ENCODE measurements around the gene RACK1. TPM values are rescaled to one million over a fixed set of nuclear protein-coding genes. Genes with fewer than 3 reads are reported as not detected.

RACK1 gene
- total and polyA plus RNA-seq, 2 of the 4 experiments (the other 2 are of a cell fraction): 4,263 to 9,350 TPM

DNA sequence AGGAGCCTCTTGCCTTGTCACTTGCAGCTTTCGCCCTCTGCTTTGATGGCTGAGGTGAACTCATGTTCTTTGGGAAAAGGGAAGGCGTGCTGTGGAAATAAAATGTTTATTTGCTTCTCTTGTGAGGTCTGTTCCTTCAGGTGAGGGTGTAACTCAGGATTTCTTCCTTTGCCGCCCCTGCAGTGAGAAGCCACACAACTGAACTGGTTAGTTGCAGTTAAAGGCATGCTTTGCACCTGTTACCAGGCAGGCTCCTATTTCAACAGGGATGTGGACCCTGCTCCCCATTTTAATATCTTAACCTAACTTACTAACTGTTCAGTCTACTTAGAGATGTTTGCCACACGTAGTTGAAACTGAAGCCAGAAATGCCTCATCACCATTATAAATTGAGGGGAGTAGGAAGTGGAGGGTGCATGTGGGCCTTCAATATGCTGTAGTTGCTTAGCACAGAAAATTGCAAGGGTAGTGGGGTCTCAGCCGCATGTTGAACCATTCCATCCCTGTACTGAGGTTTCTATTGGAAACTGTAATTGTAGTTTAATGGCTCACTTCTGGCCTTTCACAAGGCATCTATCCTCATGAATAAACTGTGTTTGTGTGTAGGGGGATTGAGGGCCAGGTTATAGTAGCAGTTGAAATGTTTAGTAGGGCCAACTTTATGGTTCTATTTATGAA is 7.9 kb downstream of the RACK1 start:
- Histone ChIP-seq H3K27ac (ENCODE audit: insufficient read depth, low read length) (no peak overlapping the region), H3K4me1 (ENCODE audit: control insufficient read depth, insufficient read depth, low read length) (no peaks in the 10 kb centered on the region), H2BK20ac (ENCODE audit: low read depth, low read length) (no peak overlapping the region), H3K9ac (ENCODE audit: low read depth, low read length) (no peak overlapping the region), H3K14ac (replicated peaks; ENCODE audit: low read depth, low read length) (no peak overlapping the region), H3K56ac (ENCODE audit: extremely low read depth, insufficient read depth, low read length) (no peak overlapping the region), H3K4ac (ENCODE audit: low read depth, low read length) (no peak overlapping the region), H2BK15ac (ENCODE audit: low read depth, low read length) (no peak overlapping the region), H3K4me3 (ENCODE audit: insufficient read depth, low read depth, low read length) (no peak overlapping the region), H2BK5ac (ENCODE audit: low read depth, low read length, poor library complexity, severe bottlenecking) (no peak overlapping the region), H3K9me3 (ENCODE audit: control insufficient read depth, insufficient read depth, low read length) (no peaks in the 10 kb centered on the region), H2AK9ac (replicated peaks; ENCODE audit: low read depth, low read length, poor library complexity) (no peak overlapping the region), H3K36me3 (ENCODE audit: control insufficient read depth, insufficient read depth, low read length) (peaks cover 77% of the 10 kb centered on the region), H4K8ac (ENCODE audit: low read depth in 2 of 2, low read length in 2 of 2) (no peak overlapping the region), H4K5ac (ENCODE audit: low read depth, low read length) (no peak overlapping the region), H4K91ac (ENCODE audit: insufficient read depth, low read depth, low read length) (no peak overlapping the region), H4K20me1 (ENCODE audit: insufficient read depth, low read length) (peaks cover 74% of the 10 kb centered on the region), H2AK5ac (ENCODE audit: low read depth, low read length) (no peak overlapping the region), H3K79me1 (ENCODE audit: low read depth in 1 of 2, low read length in 2 of 2) (peaks cover 17 to 40% of the 10 kb centered on the region in 2 experiments), H3K4me2 (ENCODE audit: low read depth, low read length) (no peak overlapping the region), H3K18ac (ENCODE audit: low read depth, low read length) (no peak overlapping the region), H2AFZ (replicated peaks; ENCODE audit: low read length, poor library complexity) (no peak overlapping the region), H3K9me1 (ENCODE audit: insufficient read depth, low read length) (peaks cover 6% of the 10 kb centered on the region), H2BK120ac (ENCODE audit: low read depth, low read length) (no peak overlapping the region), H3K27me3 (ENCODE audit: control insufficient read depth, insufficient read depth, low read length) (no peaks in the 10 kb centered on the region), H3K23ac (ENCODE audit: low read depth, low read length) (no peak overlapping the region)
- dilution Hi-C loops (cut with HindIII; ENCODE audit: low sequenced_read_pairs, unreplicated experiment): no loop called here
- 100% methylated on average over 1 of the region's 5 CpGs; no CpG with 5 or more reads in 1 of the 2 experiments for WGBS, 2 experiments (ENCODE audit: extremely low coverage in 2 of 2, insufficient read length in 1 of 2)
- POLR2A ChIA-PET (ENCODE audit: unreplicated experiment): no interaction called here
- BruUV-seq (replicated peaks): no TSS peak
- in situ Hi-C loops (cut with MboI; ENCODE audit: low sequenced_read_pairs): no loop called here
- ATAC-seq (ENCODE audit: low read depth): no peak
- CTCF ChIA-PET: no interaction called here
- no peak for DNase-seq
- TF ChIP-seq MAFK (IDR thresholded peaks at IDR 0.05; ENCODE audit: low read depth, low read length) (peak; percentile 37; the same call in 1 of the 2 replicates), RFX5 (IDR thresholded peaks at IDR 0.05; ENCODE audit: low read depth, low read length) (no peak), POLR2A (IDR thresholded peaks at IDR 0.05; ENCODE audit: low read depth, low read length) (peak; percentile 52; the same call in 1 of the 2 replicates)
- intact Hi-C loops (cut with micrococcal nuclease): no loop called here
